Measurements from ENCODE around the gene ADD1. TPM values are rescaled to one million over a fixed set of nuclear protein-coding genes. Genes with fewer than 3 reads are reported as not detected.
"Not testable (repeated sequence)": the region's sequence is repeated elsewhere in the genome, so short reads cannot be mapped to it uniquely, and the experiment has no call there.

ADD1 gene
- polyA plus RNA-seq, 1 donor, result 163 TPM

DNA sequence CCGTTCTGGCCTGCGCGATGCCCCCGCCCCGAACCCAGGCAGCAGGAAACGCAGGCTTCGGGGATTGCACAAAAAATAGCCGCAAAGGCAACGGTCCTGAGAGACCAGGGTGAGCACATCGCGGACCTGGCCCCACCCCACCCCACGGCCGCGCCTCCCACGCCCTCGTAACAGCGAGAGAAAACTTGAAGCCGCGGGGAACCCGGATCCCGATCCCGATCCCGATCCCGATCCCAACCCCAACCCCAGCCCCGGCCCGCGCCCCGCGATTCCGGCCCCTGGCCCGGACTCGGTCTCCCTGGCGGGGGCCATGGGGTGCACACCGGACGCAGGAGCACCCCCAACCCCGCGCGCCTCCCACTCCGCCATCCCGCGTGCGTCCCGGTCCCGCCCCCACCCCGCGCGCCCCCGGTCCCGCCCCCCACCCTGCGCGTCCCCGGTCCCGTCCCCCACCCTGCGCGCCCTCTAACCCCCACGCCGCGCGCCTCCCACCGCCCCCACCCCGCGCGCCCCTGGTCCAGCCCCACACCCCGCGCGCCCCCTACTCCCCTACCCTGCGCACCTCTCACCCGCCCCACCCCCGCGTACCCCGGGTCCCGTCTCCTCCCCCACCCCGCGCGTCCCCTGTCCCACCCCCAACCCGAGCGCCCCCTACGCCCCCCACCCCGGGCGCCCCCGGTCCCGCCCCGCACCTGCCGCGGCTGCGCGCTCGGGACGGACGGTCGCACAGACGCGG, 90.6 kb downstream of the ADD1 start:
- DNase-seq (ENCODE audit: low read depth), result no peak

GRCh38 chr4:2934813-2935761, 91.4 kb downstream of the ADD1 start:
- DNase-seq (ENCODE audit: low read depth), result peak; percentile 77

- no peak for DNase-seq (ENCODE audit: low read depth)
Measured at GRCh38 chr4:2935762-2936743, 92.4 kb downstream of the ADD1 start.

- no peak for DNase-seq (ENCODE audit: low read depth)
Measured at GRCh38 chr4:2936773-2937145, 93.1 kb downstream of the ADD1 start.

- DNase-seq (ENCODE audit: low read depth), result no peak
Measured at GRCh38 chr4:2937146-2937857, 93.7 kb downstream of the ADD1 start.

DNA sequence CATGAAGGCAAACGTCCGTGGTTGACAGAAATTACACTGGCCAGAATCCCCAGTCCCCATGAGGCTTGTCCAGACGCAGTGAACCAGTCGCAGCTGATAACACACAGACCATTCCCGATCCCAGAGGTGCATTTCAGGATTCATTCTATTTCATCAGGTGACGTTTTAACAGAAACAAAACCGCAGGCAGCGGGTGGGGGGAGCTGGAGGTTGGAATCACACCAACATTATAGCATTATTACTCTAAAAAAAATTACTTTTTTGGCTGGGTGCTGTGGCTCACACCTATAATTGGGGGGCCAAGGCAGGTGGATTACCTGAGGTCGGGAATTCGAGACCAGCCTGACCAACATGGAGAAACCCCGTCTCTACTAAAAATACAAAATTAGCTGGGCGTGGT, 94.3 kb downstream of the ADD1 start:
- DNase-seq (ENCODE audit: low read depth), result no peak

DNA sequence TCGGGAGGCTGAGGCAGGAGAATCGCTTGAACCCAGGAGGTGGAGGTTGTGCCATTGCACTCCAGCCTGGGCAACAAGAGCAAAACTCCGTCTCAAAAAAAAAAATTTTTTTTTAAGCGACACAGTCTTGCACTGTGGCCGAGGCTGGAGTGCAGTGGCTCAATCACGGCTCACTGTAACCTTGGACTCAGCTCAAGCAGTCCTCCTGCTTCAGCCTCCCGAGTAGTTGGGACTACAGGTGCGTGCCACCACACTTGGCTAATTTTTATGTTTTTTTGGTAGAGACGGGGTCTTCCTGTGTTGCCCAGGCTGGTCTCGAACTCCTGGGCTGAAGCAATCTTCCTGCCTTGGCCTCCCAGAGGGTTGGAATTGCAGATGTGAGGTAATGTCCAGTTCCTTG, 94.8 kb downstream of the ADD1 start:
- DNase-seq (ENCODE audit: low read depth), result not testable (repeated sequence)

DNA sequence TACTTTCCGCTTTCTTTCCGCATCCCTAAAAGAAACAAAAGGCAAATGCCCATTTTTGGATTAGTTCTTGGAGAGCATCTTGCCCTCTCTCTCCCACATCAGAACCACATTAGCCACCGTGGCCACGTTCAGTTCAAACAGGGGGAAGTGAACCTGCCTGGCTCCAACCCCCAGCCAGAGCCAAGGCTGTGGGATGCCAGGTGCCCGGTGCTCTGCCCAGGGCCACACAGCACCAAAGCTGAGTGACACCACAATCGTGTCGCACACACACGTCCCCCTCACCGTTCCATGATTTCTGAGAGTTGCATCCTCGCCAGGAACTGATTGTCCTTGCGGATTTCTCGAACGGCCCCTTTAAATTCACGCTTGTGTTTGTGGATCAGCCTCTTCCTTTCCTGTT, 95.3 kb downstream of the ADD1 start:
- DNase-seq (ENCODE audit: low read depth), result no peak

- no peak for DNase-seq (ENCODE audit: low read depth)
Measured at GRCh38 chr4:2939383-2940243, 96.0 kb downstream of the ADD1 start.

GRCh38 chr4:2940267-2941137, 96.9 kb downstream of the ADD1 start:
- no peak for DNase-seq (ENCODE audit: low read depth)

GRCh38 chr4:2941138-2942036, 97.7 kb downstream of the ADD1 start:
- no peak for DNase-seq (ENCODE audit: low read depth)

- DNase-seq (ENCODE audit: low read depth), result no peak
Measured at GRCh38 chr4:2942037-2942531, 98.4 kb downstream of the ADD1 start.

- no peak for DNase-seq (ENCODE audit: low read depth)
Measured at GRCh38 chr4:2942532-2943363, 99.1 kb downstream of the ADD1 start.

- no peak for DNase-seq (ENCODE audit: low read depth)
Measured at GRCh38 chr4:2943364-2944090, 99.9 kb downstream of the ADD1 start.

- DNase-seq (ENCODE audit: low read depth), result no peak
Measured at GRCh38 chr4:2944091-2944482, 100.4 kb downstream of the ADD1 start.

Data from forelimb muscle (tissue), 1 donor.